Measurements from ENCODE around the gene LRRC52.
"Not testable (repeated sequence)": the region's sequence is repeated elsewhere in the genome, so short reads cannot be mapped to it uniquely, and the experiment has no call there.

Gene LRRC52

GRCh38 chr1:165580931-165581871, 37.4 kb downstream of the LRRC52 start:
- DNase-seq (ENCODE audit: low read depth in 3 of 3, low spot score in 1 of 3) = no peak

GRCh38 chr1:165581926-165582325, 38.1 kb downstream of the LRRC52 start:
- no peak for DNase-seq (ENCODE audit: low read depth in 3 of 3, low spot score in 1 of 3)

- no peak for DNase-seq (ENCODE audit: low read depth in 3 of 3, low spot score in 1 of 3)
These were observed 42.6 kb downstream of the LRRC52 start for GRCh38 chr1:165586398-165586797.

- DNase-seq (ENCODE audit: low read depth in 3 of 3, low spot score in 1 of 3) = not testable (repeated sequence)
These were observed 47.6 kb downstream of the LRRC52 start for GRCh38 chr1:165591391-165591790.

GRCh38 chr1:165592945-165593823, 49.4 kb downstream of the LRRC52 start:
- DNase-seq (ENCODE audit: low read depth in 3 of 3, low spot score in 1 of 3) = peak; percentile 29 to 63 (median 60)

- DNase-seq (ENCODE audit: low read depth in 3 of 3, low spot score in 1 of 3) = no peak
These were observed 51.6 kb downstream of the LRRC52 start for GRCh38 chr1:165595246-165595938.

- peak; percentile 71 to 83 (median 75) for DNase-seq (ENCODE audit: low read depth in 3 of 3, low spot score in 1 of 3)
These were observed 54.3 kb downstream of the LRRC52 start for GRCh38 chr1:165597883-165598675.

GRCh38 chr1:165598676-165599059, 54.9 kb downstream of the LRRC52 start:
- no peak for DNase-seq (ENCODE audit: low read depth in 3 of 3, low spot score in 1 of 3)

- no peak for DNase-seq (ENCODE audit: low read depth in 3 of 3, low spot score in 1 of 3)
These were observed 57.0 kb downstream of the LRRC52 start for GRCh38 chr1:165600793-165601192.

- DNase-seq (ENCODE audit: low read depth in 3 of 3, low spot score in 1 of 3) = no peak
These were observed 60.0 kb downstream of the LRRC52 start for GRCh38 chr1:165603810-165604209.

GRCh38 chr1:165605246-165605645, 61.4 kb downstream of the LRRC52 start:
- DNase-seq (ENCODE audit: low read depth in 3 of 3, low spot score in 1 of 3) = no peak

- not testable (repeated sequence) for DNase-seq (ENCODE audit: low read depth in 3 of 3, low spot score in 1 of 3)
These were observed 62.9 kb downstream of the LRRC52 start for GRCh38 chr1:165606676-165607075.

GRCh38 chr1:165610866-165611265, 67.1 kb downstream of the LRRC52 start:
- DNase-seq (ENCODE audit: low read depth in 3 of 3, low spot score in 1 of 3) = no peak

GRCh38 chr1:165612062-165612461, 68.3 kb downstream of the LRRC52 start:
- DNase-seq (ENCODE audit: low read depth in 3 of 3, low spot score in 1 of 3) = no peak

Measured in stimulated activated CD4-positive, alpha-beta T cell treated with anti-CD3 and anti-CD28 coated beads, TNF-alpha, amount 100 ng/mL, for 1 hour (primary cell).